Kidney epithelial cell (primary cell): ENCODE results near the gene TAF4B. TPM values are rescaled to one million over a fixed set of nuclear protein-coding genes. Genes with fewer than 3 reads are reported as not detected.
"Not testable (repeated sequence)": the region's sequence is repeated elsewhere in the genome, so short reads cannot be mapped to it uniquely, and the experiment has no call there.

ENCODE experiments used
- DNase-seq: peaks from one replicate; pipeline ENCODE4 v3.0.0-alpha.2; 2010; ENCODE audit warnings: low read depth
- H3K27me3 ChIP-seq: 2 replicates; pipeline ENCODE4 v1.6.0; 2011; ENCODE audit warnings: low read length; ENCODE audit not compliant: control insufficient read depth, insufficient read depth
- H3K36me3 ChIP-seq: 2 replicates; pipeline ENCODE4 v1.5.1; 2011; ENCODE audit warnings: low read length; ENCODE audit not compliant: control insufficient read depth, insufficient read depth
- H3K4me3 ChIP-seq: 2 replicates; pipeline ENCODE4 v1.5.1; 2011; ENCODE audit warnings: low read depth, mild to moderate bottlenecking, control low read depth, low read length
- CTCF ChIP-seq: IDR thresholded peaks from 2 replicates; pipeline ENCODE4 v1.5.1; 2011; ENCODE audit warnings: mild to moderate bottlenecking, moderate library complexity, low read length, control low read depth, inconsistent platforms; ENCODE audit not compliant: insufficient read depth, poor library complexity, severe bottlenecking
- total RNA-seq: library from RNA; depleted of rRNA; stranded (reverse); fragments of >200 nt; gene quantifications from 2 replicates; pipeline ENCODE4 v1.2.3, GENCODE V29; 2015

Gene TAF4B
- total RNA-seq, 1 donor from 2014 or later: 6.9 TPM

GRCh38 chr18:26255695-26256622 lies 29.7 kb downstream of the TAF4B start:
- no peak overlapping the region for H3K4me3 ChIP-seq
- TF ChIP-seq CTCF: no peak
- H3K36me3 ChIP-seq: no peaks in the 10 kb centered on the region
- no peak for DNase-seq
- H3K27me3 ChIP-seq: no peaks in the 10 kb centered on the region

DNA sequence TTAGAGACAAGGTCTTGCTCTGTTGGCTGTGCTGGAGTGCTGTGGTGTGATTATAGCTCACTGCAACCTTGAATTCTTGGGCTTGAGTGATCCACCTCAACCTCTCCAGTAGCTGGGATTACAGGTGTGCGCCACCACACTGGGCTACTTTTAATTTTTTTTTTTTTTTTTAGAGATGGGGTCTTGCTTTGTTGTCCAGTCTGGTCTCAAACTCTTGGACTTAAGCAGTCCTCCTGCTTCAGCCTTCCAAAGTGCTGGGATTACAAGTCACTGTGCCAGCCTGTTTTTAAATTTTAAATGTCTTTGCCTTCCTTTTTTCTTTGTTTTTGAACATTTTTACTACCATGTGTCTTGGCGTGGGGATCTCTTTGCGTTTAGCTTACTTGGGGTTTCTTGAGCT lies 32.5 kb downstream of the TAF4B start:
- H3K27me3 ChIP-seq: no peaks in the 10 kb centered on the region
- no peak for DNase-seq
- H3K4me3 ChIP-seq: no peak overlapping the region
- no peaks in the 10 kb centered on the region for H3K36me3 ChIP-seq
- TF ChIP-seq CTCF: no peak

GRCh38 chr18:26259416-26259815 lies 33.2 kb downstream of the TAF4B start:
- not testable (repeated sequence) for DNase-seq, H3K36me3 ChIP-seq, H3K27me3 ChIP-seq, H3K4me3 ChIP-seq

DNA sequence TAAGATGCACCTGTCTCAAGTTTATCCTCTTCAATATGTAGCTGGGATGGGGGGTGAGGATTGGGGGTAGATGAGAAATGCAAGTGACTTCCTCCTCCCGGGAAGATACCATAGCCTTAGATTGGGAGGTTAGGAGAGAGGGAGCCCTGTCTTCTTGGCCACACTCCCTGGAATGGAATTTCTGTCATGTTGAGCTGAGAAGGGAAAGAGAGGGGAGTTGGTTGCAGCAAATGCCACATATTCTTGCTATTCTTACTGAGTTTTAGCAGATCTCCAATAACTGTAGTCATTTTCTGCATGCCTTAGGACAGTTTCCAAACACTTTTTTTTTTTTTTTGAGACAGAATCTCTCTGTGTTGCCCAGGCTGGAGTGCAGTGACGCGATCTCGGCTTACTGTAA lies 35.9 kb downstream of the TAF4B start:
- DNase-seq: no peak
- H3K4me3 ChIP-seq: no peak overlapping the region
- no peaks in the 10 kb centered on the region for H3K27me3 ChIP-seq
- H3K36me3 ChIP-seq: no peaks in the 10 kb centered on the region
- TF ChIP-seq CTCF: no peak

DNA sequence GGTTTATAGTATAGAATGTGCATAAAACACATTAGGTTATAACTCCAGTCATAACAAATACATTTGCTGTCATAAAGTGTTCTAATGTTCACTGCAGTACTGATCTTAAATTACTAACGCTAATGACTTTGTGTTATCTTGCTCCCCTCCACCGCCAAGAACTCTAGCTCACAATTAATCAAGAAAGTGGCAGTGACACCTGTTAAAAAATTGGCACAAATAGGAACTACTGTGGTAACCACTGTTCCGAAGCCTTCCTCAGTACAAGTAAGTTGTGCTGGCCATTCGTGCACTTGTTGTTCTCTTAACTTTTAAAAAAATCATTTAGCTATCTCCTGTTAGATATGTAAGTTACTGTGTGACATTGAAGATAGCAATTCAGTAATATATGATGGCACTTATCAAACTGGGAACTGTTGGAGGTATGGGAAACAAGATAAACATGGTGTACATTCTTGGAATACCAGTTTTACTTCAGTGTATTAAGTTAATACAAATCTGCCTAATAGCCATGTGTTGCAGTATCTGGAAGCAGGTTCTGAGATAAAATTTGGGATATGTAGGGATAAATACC lies 41.2 kb downstream of the TAF4B start:
- Histone ChIP-seq H3K36me3 (no peaks in the 10 kb centered on the region), H3K27me3 (no peaks in the 10 kb centered on the region), H3K4me3 (no peak overlapping the region)
- DNase-seq: no peak
- no peak for TF ChIP-seq CTCF

- H3K36me3 ChIP-seq: no peaks in the 10 kb centered on the region
- no peaks in the 10 kb centered on the region for H3K27me3 ChIP-seq
- TF ChIP-seq CTCF: no peak
- no peak overlapping the region for H3K4me3 ChIP-seq
- DNase-seq: no peak
Observed at GRCh38 chr18:26268454-26268853, 42.2 kb downstream of the TAF4B start.
